ENCODE results near the gene E4F1. TPM values are rescaled to one million over a fixed set of nuclear protein-coding genes. Genes with fewer than 3 reads are reported as not detected.
A peak's percentile ranks its signal among the peaks of the same experiment; 100 is the strongest.

Gene E4F1
- total and polyA plus RNA-seq, 2 of the 13 experiments (the other 11 are each of a cell fraction or from before 2014, with no cell fraction given), result 13.8 to 19.5 TPM

GRCh38 chr16:2213817-2214718 is 9.3 kb upstream of the E4F1 start:
- BruUV-seq (replicated peaks), result no TSS peak
- POLR2A ChIA-PET, result interaction anchor here (0.5 to 3.0 kb wide), 16 partner anchors 9 to 375 kb away, joined by 3 to 26 read pairs (median 4); partner anchors contain the start of genes ATP6V0C, E4F1, ECI1 and MLST8
- no peaks in the 10 kb centered on the region; a peak in 1 of 5 replicates for H3K27me3 ChIP-seq (ENCODE audit: control insufficient read depth in 1 of 2, insufficient read depth in 2 of 2, low read length in 2 of 2)
- H3K36me3 ChIP-seq (replicated peaks in 1 of 2; ENCODE audit: control insufficient read depth in 1 of 2, insufficient read depth in 2 of 2, low read length in 2 of 2), result peaks cover 2 to 7% of the 10 kb centered on the region in 2 experiments; a peak in 2 of 5 replicates
- peak overlapping the region; percentile 63 to 89 (median 69) for H3K4me3 ChIP-seq (replicated peaks in 1 of 3; ENCODE audit: insufficient read depth in 1 of 3, low read depth in 2 of 3, low read length in 3 of 3)
- peaks cover 65% of the 10 kb centered on the region for H3K4me1 ChIP-seq (ENCODE audit: insufficient read depth, low read length)
- 3% methylated on average over 17 of the region's 98 CpGs for WGBS (ENCODE audit: low lambda C conversion rate)
- no peaks in the 10 kb centered on the region for H3K9me3 ChIP-seq (ENCODE audit: low read length)
- H4K20me1 ChIP-seq (ENCODE audit: insufficient read depth, low read length), result 0 out of 2 replicates have a peak, but pooled peaks cover 3% of the 10 kb centered on the region
- peak overlapping the region; percentile 95 for H3K4me2 ChIP-seq (ENCODE audit: low read depth, low read length)
- CTCF ChIA-PET (ENCODE audit: low intra/inter-chr PET ratio, low total read pairs), result no interaction called here
- FAIRE-seq (no peak), DNase-seq (ENCODE audit: low spot score) (no peak), ATAC-seq (no peak)
- no peak overlapping the region for H2AFZ ChIP-seq (ENCODE audit: low read length)
- peaks cover 20% of the 10 kb centered on the region for H3K79me2 ChIP-seq (ENCODE audit: insufficient read depth, low read length)
- H3K27ac ChIP-seq (ENCODE audit: extremely low read length, insufficient read depth, low read length), result peak overlapping the region; percentile 85
- in situ Hi-C loops (cut with HindIII; ENCODE audit: extremely low pct_ligation_motif_present, low pct_unique_long_range_greater_than_20kb) (no loop called here), intact Hi-C loops (cut with micrococcal nuclease; ENCODE audit: unreplicated experiment) (no loop called here)
- H3K9ac ChIP-seq (ENCODE audit: insufficient read depth, low read depth, low read length), result peak overlapping the region; percentile 95
- TF ChIP-seq PRDM15 (CRISPR knock-in tag; IDR thresholded peaks at IDR 0.05) (0 out of 2 replicates have a peak, but pooled peaks have one; percentile 32), ZNF768 (CRISPR knock-in tag; IDR thresholded peaks at IDR 0.05) (peak; percentile 12; the same call in 1 of the 2 replicates), SAP130 (CRISPR knock-in tag; IDR thresholded peaks at IDR 0.05; ENCODE audit: low read depth) (peak; percentile 6), MEIS2 (CRISPR knock-in tag; IDR thresholded peaks at IDR 0.05) (peak; percentile 31; the same call in 1 of the 2 replicates), SALL2 (CRISPR knock-in tag; IDR thresholded peaks at IDR 0.05) (peak; percentile 65; the same call in 1 of the 2 replicates), RXRA (CRISPR knock-in tag; IDR thresholded peaks at IDR 0.05) (no peak), PRMT3 (CRISPR knock-in tag; IDR thresholded peaks at IDR 0.05; ENCODE audit: borderline replicate concordance, low read depth) (0 out of 2 replicates have a peak, but pooled peaks have one; percentile 4), ZNF280B (CRISPR knock-in tag; IDR thresholded peaks at IDR 0.05; ENCODE audit: borderline replicate concordance) (no peak), NFKBIZ (CRISPR knock-in tag; IDR thresholded peaks at IDR 0.05) (no peak), ZNF777 (CRISPR knock-in tag; IDR thresholded peaks at IDR 0.05) (peak; percentile 29; the same call in 1 of the 2 replicates), ZNF75D (CRISPR knock-in tag; IDR thresholded peaks at IDR 0.05; ENCODE audit: borderline replicate concordance) (no peak), IRX3 (CRISPR knock-in tag; IDR thresholded peaks at IDR 0.05; ENCODE audit: borderline replicate concordance, low read depth) (0 out of 2 replicates have a peak, but pooled peaks have one; percentile 10), ZFP37 (CRISPR knock-in tag; IDR thresholded peaks at IDR 0.05; ENCODE audit: borderline replicate concordance) (no peak), SPEN (CRISPR knock-in tag; IDR thresholded peaks at IDR 0.05; ENCODE audit: low read depth) (no peak), AKAP8 (CRISPR knock-in tag; IDR thresholded peaks at IDR 0.05) (no peak)
